Vagina (tissue), 2 donors: ENCODE data around the gene SH2D6. TPM values are rescaled to one million over a fixed set of nuclear protein-coding genes. Genes with fewer than 3 reads are reported as not detected.

Source experiments
- DNase-seq, 2 donors: peaks; one replicate each; pipeline ENCODE4 v3.0.0-alpha.2; 2017; ENCODE audit errors: extremely low spot score in 2 of 2
- H3K27ac ChIP-seq: fragments of 200-600 bp; sonication (generic); one replicate; pipeline ENCODE4 v1.5.1; 2019
- H3K27me3 ChIP-seq: fragments of 200-600 bp; sonication (generic); one replicate; pipeline ENCODE4 v1.5.1; 2019
- H3K36me3 ChIP-seq, 2 donors: fragments of 200-600 bp; sonication (generic); one replicate each; pipeline ENCODE4 v1.5.1; 2017 to 2019
- H3K4me1 ChIP-seq: fragments of 200-600 bp; sonication (generic); one replicate; pipeline ENCODE4 v1.5.1; 2019
- H3K4me3 ChIP-seq, 2 donors: fragments of 200-600 bp; sonication (generic); 1 replicate in 1 of 2; 2 replicates in 1 of 2; pipeline ENCODE4 v1.5.1; 2016 to 2019
- H3K9me3 ChIP-seq: fragments of 200-600 bp; sonication (generic); one replicate; pipeline ENCODE4 v1.5.1; 2019
- CTCF ChIP-seq, 3 experiments: fragments of 450-650 bp in 2 of 3; fragments of 200-600 bp in 1 of 3; sonication (generic) in 1 of 3; IDR thresholded peaks; one replicate each; pipeline ENCODE4 v1.5.1; 2017 to 2019; ENCODE audit warnings: antibody characterized with exemption in 3 of 3, mild to moderate bottlenecking in 2 of 3, moderate library complexity in 2 of 3
- POLR2A ChIP-seq, 2 donors: fragments of 450-650 bp; IDR thresholded peaks; one replicate each; pipeline ENCODE4 v1.6.1; 2017; ENCODE audit warnings: antibody characterized with exemption in 2 of 2, mild to moderate bottlenecking in 2 of 2, moderate library complexity in 2 of 2
- POLR2AphosphoS5 ChIP-seq, 2 donors: sonication (generic); formaldehyde crosslinking; IDR thresholded peaks; one replicate each; pipeline ENCODE4 v1.9.0; 2017; ENCODE audit warnings: antibody characterized with exemption in 2 of 2, mild to moderate bottlenecking in 2 of 2, low read depth in 1 of 2; ENCODE audit not compliant: insufficient read depth in 1 of 2
- intact Hi-C: fragments of 100-400 bp; cut with DNase I; formaldehyde crosslinking; loops from one replicate; pipeline ENCODE4 v1.15.1; 2023
- total RNA-seq: library from RNA; depleted of rRNA; stranded (reverse); fragments of >200 nt; gene quantifications from one replicate; pipeline ENCODE4 v1.2.3, GENCODE V29; 2016

The SH2D6 gene
- total RNA-seq, 1 donor from 2014 or later, result not detected

- intact Hi-C loops, result no loop called here
- Histone ChIP-seq H3K27me3 (no peaks in the 10 kb centered on the region), H3K27ac (no peak overlapping the region), H3K36me3 (no peaks in the 10 kb centered on the region), H3K4me1 (peaks cover 23% of the 10 kb centered on the region), H3K4me3 (no peak overlapping the region), H3K9me3 (no peaks in the 10 kb centered on the region)
- no peak for DNase-seq
- TF ChIP-seq POLR2AphosphoS5 (IDR thresholded peaks at IDR 0.05; ENCODE audit: insufficient read depth in 1 of 2, low read depth in 1 of 2) (peak in 1 of 2 donors; percentile 14), POLR2A (IDR thresholded peaks at IDR 0.05) (no peak), CTCF (IDR thresholded peaks at IDR 0.05) (no peak)
Measured at GRCh38 chr2:85472261-85472660, 53.7 kb downstream of the SH2D6 start.

- DNase-seq, result no peak
- no peak overlapping the region for H3K27ac ChIP-seq
- H3K9me3 ChIP-seq, result no peaks in the 10 kb centered on the region
- TF ChIP-seq POLR2AphosphoS5 (IDR thresholded peaks at IDR 0.05; ENCODE audit: insufficient read depth in 1 of 2, low read depth in 1 of 2) (no peak), CTCF (IDR thresholded peaks at IDR 0.05) (no peak), POLR2A (IDR thresholded peaks at IDR 0.05) (no peak)
- H3K4me3 ChIP-seq, result no peak overlapping the region
- H3K4me1 ChIP-seq, result peaks cover 9% of the 10 kb centered on the region
- intact Hi-C loops, result no loop called here
- no peaks in the 10 kb centered on the region for H3K27me3 ChIP-seq
- no peaks in the 10 kb centered on the region for H3K36me3 ChIP-seq
Measured at GRCh38 chr2:85475799-85476490, 57.4 kb downstream of the SH2D6 start.

GRCh38 chr2:85476624-85477023 is 58.1 kb downstream of the SH2D6 start:
- Histone ChIP-seq H3K27ac (no peak overlapping the region), H3K36me3 (no peaks in the 10 kb centered on the region), H3K27me3 (no peaks in the 10 kb centered on the region), H3K4me1 (peaks cover 3% of the 10 kb centered on the region), H3K4me3 (no peak overlapping the region), H3K9me3 (no peaks in the 10 kb centered on the region)
- intact Hi-C loops, result no loop called here
- DNase-seq, result no peak
- TF ChIP-seq CTCF (IDR thresholded peaks at IDR 0.05) (no peak), POLR2A (IDR thresholded peaks at IDR 0.05) (no peak), POLR2AphosphoS5 (IDR thresholded peaks at IDR 0.05; ENCODE audit: insufficient read depth in 1 of 2, low read depth in 1 of 2) (no peak)

- no peak for DNase-seq
- intact Hi-C loops, result no loop called here
- TF ChIP-seq CTCF (IDR thresholded peaks at IDR 0.05), result no peak
Measured at GRCh38 chr2:85477884-85478283, 59.4 kb downstream of the SH2D6 start.

More at GRCh38 chr2:85477884-85478283, 59.4 kb downstream of the SH2D6 start:
- H3K4me1 ChIP-seq, result no peaks in the 10 kb centered on the region
- H3K36me3 ChIP-seq, result no peaks in the 10 kb centered on the region
- no peak overlapping the region for H3K4me3 ChIP-seq
- no peak overlapping the region for H3K27ac ChIP-seq
- H3K9me3 ChIP-seq, result no peaks in the 10 kb centered on the region
- no peaks in the 10 kb centered on the region for H3K27me3 ChIP-seq
